Retinal pigment epithelial cell (primary cell): ENCODE measurements around the gene DDOST.

Source experiments
- DNase-seq: peaks from one replicate; pipeline ENCODE4 v3.0.0-alpha.2; 2010; ENCODE audit warnings: low read depth
- H3K4me3 ChIP-seq: 2 replicates; pipeline ENCODE4 v1.5.1; 2011; ENCODE audit warnings: mild to moderate bottlenecking, low read length, control low read depth, moderate library complexity
- TF ChIP-seq, protein P1 (sequence below): conservative IDR thresholded peaks from 2 replicates; pipeline ENCODE4 v1.5.1; 2011; ENCODE audit warnings: low read depth, low read length, control low read depth, inconsistent platforms

Gene DDOST

DNA sequence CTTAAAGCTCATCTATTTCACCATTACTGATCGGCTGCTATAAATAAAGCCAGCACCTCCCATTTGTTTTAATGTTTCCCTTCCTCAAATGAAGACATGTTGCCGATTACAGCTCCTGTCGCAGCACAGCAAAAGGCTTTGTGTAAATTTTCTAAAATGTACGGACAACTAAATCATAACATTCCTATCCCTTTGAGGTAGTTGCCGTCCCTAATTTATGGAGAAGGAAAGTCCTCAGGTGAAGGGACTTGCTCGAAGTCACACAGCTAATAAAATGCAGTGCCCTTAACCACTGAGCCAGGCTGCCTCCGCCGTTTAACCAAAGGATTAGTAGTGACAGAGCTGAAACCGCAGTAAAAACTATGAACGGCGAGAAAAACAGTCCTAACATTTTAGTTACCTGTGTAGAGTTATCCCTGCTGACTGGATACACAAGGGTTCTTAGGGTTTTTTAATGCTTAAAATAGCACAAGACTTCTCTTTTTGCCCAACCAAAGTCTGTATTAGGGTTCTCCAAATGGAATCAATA, 27.0 kb downstream of the DDOST start:
- no peak for DNase-seq
- TF ChIP-seq, protein P1, sequence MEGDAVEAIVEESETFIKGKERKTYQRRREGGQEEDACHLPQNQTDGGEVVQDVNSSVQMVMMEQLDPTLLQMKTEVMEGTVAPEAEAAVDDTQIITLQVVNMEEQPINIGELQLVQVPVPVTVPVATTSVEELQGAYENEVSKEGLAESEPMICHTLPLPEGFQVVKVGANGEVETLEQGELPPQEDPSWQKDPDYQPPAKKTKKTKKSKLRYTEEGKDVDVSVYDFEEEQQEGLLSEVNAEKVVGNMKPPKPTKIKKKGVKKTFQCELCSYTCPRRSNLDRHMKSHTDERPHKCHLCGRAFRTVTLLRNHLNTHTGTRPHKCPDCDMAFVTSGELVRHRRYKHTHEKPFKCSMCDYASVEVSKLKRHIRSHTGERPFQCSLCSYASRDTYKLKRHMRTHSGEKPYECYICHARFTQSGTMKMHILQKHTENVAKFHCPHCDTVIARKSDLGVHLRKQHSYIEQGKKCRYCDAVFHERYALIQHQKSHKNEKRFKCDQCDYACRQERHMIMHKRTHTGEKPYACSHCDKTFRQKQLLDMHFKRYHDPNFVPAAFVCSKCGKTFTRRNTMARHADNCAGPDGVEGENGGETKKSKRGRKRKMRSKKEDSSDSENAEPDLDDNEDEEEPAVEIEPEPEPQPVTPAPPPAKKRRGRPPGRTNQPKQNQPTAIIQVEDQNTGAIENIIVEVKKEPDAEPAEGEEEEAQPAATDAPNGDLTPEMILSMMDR = no peak
- peak overlapping the region; percentile 63 for H3K4me3 ChIP-seq

DNA sequence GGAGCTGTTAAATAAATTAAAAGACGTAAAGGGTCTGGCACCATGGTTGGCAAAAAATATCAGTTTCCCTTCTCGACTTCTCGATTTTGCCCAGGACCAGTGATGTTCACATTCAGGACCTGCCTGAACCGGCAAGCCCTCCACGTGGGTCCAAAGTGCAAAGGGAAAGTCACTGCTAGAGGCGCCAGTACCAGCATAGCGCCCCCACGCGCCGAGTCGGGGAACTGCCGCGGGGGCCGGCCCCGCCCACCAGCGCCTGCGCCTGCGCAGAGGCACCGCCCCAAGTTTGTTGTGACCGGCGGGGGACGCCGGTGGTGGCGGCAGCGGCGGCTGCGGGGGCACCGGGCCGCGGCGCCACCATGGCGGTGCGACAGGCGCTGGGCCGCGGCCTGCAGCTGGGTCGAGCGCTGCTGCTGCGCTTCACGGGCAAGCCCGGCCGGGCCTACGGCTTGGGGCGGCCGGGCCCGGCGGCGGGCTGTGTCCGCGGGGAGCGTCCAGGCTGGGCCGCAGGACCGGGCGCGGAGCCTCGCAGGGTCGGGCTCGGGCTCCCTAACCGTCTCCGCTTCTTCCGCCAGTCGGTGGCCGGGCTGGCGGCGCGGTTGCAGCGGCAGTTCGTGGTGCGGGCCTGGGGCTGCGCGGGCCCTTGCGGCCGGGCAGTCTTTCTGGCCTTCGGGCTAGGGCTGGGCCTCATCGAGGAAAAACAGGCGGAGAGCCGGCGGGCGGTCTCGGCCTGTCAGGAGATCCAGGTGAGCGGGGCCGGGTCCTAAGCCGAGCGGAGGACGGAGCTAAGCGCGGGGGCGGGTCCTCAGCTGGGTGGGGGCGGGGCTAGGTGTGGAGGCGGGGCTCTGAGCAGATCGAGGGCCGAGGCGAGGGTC, 27.7 kb downstream of the DDOST start, which contains the start of gene PINK1:
Gene PINK1 (plus strand): TSS at position 269 of the 875 bp plus-strand sequence. CDS start 91 bp downstream, at position 360.
- H3K4me3 ChIP-seq = peak within 1 kb of the TSS; percentile 63
- DNase-seq = no peak
- TF ChIP-seq, protein P1 = peak; percentile 89

DNA sequence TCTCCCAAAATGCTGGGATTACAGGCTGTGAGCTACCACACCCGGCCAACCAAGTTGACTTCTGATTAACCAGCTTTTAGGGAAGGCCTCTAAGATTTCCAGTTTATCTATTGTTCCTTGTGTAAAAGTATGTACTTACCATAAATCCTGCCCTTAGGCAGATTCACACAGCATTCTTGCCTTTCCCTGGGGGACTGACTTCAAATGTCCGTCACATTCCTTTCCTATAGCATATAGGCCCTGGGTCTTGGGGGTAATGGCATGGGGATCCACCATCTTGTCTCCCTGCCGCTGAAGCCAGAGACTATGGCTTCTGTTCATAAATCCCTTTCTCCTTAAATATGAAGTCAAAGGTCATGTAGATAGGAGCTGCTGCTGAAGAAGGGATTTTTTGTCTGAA, 28.8 kb downstream of the DDOST start:
- H3K4me3 ChIP-seq = no peak overlapping the region
- TF ChIP-seq, protein P1 = no peak
- DNase-seq = no peak

DNA sequence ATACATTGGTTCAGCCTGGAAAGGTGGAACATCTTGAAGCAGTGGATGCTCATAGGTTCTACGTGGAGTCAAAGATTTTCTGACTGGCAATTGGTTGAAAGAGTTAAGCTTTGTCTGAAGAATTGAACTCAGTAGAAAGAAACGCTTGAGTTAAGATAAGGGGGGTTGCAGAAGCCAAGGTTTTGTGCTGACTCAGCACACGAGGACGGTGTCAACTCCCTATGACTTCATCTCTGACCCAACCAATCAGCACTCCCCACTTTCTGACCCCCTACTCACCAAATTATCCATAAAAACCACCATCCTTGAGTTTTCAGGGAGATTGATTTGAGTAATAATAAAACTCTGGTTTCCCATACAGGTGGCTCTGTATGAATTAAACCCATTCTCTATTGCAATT, 30.4 kb downstream of the DDOST start:
- no peak for DNase-seq
- TF ChIP-seq, protein P1 = no peak
- H3K4me3 ChIP-seq = no peak overlapping the region

DNA sequence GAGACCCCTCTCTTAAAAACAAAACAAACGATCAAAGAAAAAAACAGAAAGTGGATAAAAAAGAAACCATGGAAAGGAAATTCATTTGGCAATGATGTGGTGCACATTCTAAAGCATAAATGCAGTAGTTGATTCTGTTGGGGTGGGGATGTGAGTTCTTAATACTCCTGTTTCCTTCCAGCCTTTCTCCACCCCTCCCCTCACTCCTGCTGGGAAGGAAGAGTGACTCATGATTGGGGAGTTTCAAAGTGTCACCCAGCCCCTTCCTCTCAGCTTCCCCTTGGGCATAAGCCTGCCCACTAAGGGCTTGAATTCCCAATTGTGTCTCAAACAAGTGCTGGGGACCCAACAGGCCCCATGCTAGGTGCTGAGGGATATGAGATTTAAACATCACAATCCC, 34.6 kb downstream of the DDOST start:
- no peak for DNase-seq
- H3K4me3 ChIP-seq = no peak overlapping the region
- TF ChIP-seq, protein P1 = no peak

DNA sequence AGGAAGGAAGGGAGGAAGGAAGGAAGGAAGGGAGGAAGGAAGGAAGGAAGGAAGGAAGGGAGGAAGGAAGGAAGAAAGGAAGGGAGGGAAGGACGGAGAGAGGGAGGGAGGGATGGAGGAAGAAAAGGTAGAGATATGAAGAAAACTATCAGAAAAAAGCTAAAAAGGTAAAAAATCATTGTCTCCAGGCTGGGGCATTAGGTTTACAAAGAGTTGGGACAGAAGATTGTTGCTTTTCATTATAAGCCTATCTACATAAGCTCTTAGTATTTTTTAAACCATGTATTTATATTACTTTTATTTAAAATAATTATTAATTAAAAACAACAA, 35.1 kb downstream of the DDOST start:
- H3K4me3 ChIP-seq = no peak overlapping the region
- TF ChIP-seq, protein P1 = no peak
- no peak for DNase-seq
